ENCODE data around the gene KLHL18.

- TF ChIP-seq CTCF (IDR thresholded peaks at IDR 0.05) (no peak), POLR2A (IDR thresholded peaks at IDR 0.05; ENCODE audit: low read length) (no peak), BHLHE40 (IDR thresholded peaks at IDR 0.05; ENCODE audit: low read depth, low read length) (no peak), ZFP36 (IDR thresholded peaks at IDR 0.05; ENCODE audit: borderline replicate concordance, partially characterized antibody) (no peak), KDM5A (IDR thresholded peaks at IDR 0.05) (no peak), JUN (IDR thresholded peaks at IDR 0.05) (no peak), GATA3 (IDR thresholded peaks at IDR 0.05; ENCODE audit: borderline replicate concordance) (no peak), CEBPB (IDR thresholded peaks at IDR 0.05) (no peak), EP300 (IDR thresholded peaks at IDR 0.05) (no peak), USF2 (IDR thresholded peaks at IDR 0.05) (no peak), NFE2L2 (conservative IDR thresholded peaks at IDR 0.05; ENCODE audit: low read length) (no peak), ATOH8 (CRISPR knock-in tag; IDR thresholded peaks at IDR 0.05; ENCODE audit: low read depth) (no peak), JUNB (IDR thresholded peaks at IDR 0.05) (no peak)
These were observed 17.7 kb upstream of the KLHL18 start for GRCh38 chr3:47265008-47265407.

Measured in A549 (cell line).